PC-3 (cell line): Measurements from ENCODE around the gene THRB. TPM values are rescaled to one million over a fixed set of nuclear protein-coding genes. Genes with fewer than 3 reads are reported as not detected.

Experiments used
- ATAC-seq: fragments of 200-7000 bp; cut with Tn5 transposase; 2 replicates; pipeline ENCODE4 v1.9.1; 2020; ENCODE audit warnings: mild to moderate bottlenecking, moderate library complexity
- BruUV-seq: library from RNA; stranded (reverse); fragments of 400-500 nt; replicated peaks from 2 replicates; lab custom pipeline; 2021; lab: Mats Ljungman, UMichigan
- CTCF ChIA-PET: fragments of 300-600 bp; sonication (Branson Sonifier 250); formaldehyde crosslinking; loops from one replicate; lab custom pipeline; 2022; ENCODE audit warnings: antibody characterized with exemption; lab: Charles Lee
- POLR2A ChIA-PET: fragments of 300-600 bp; sonication (Branson Sonifier 250); formaldehyde crosslinking; loops from one replicate; lab custom pipeline; 2022; ENCODE audit warnings: antibody characterized with exemption; ENCODE audit not compliant: unreplicated experiment; lab: Charles Lee
- DNase-seq: peaks from one replicate; pipeline ENCODE4 v3.0.0-alpha.2; 2015
- H2AFZ ChIP-seq: fragments of 300-600 bp; sonication (generic); 2 replicates; pipeline ENCODE4 v1.6.0; 2016; ENCODE audit warnings: antibody characterized with exemption, low read length
- H3F3A ChIP-seq: fragments of 300-600 bp; sonication (generic); one replicate; pipeline ENCODE4 v1.6.0; 2017; ENCODE audit warnings: antibody characterized with exemption, low read length, control low read depth, mild to moderate bottlenecking; ENCODE audit not compliant: unreplicated experiment
- H3K27ac ChIP-seq: fragments of 300-600 bp; sonication (generic); 2 replicates; pipeline ENCODE4 v1.5.1; 2016; ENCODE audit warnings: mild to moderate bottlenecking, low read length
- H3K27me3 ChIP-seq: fragments of 300-600 bp; sonication (generic); 2 replicates; pipeline ENCODE4 v1.6.1; 2016; ENCODE audit warnings: low read length, mixed read lengths
- H3K36me3 ChIP-seq: fragments of 300-600 bp; sonication (generic); 2 replicates; pipeline ENCODE4 v1.6.1; 2016; ENCODE audit warnings: low read depth, mixed run types, low read length, mixed read lengths
- H3K4me1 ChIP-seq: fragments of 300-600 bp; sonication (generic); 2 replicates; pipeline ENCODE4 v1.5.1; 2016; ENCODE audit warnings: low read length; ENCODE audit not compliant: insufficient read depth
- H3K4me2 ChIP-seq: fragments of 300-600 bp; sonication (generic); 2 replicates; pipeline ENCODE4 v1.6.0; 2016; ENCODE audit warnings: low read length
- H3K4me3 ChIP-seq: fragments of 300-600 bp; sonication (generic); 2 replicates; pipeline ENCODE4 v1.5.1; 2016; ENCODE audit warnings: mild to moderate bottlenecking, low read length, mixed read lengths
- H3K79me2 ChIP-seq: fragments of 300-600 bp; sonication (generic); 2 replicates; pipeline ENCODE4 v1.6.1; 2017; ENCODE audit warnings: low read length, mixed read lengths
- H3K9ac ChIP-seq: fragments of 300-600 bp; sonication (generic); 2 replicates; pipeline ENCODE4 v1.6.0; 2016; ENCODE audit warnings: mild to moderate bottlenecking, low read length
- H3K9me2 ChIP-seq: fragments of 300-600 bp; sonication (generic); replicated peaks from 2 replicates; pipeline ENCODE4 v1.6.1; 2016; ENCODE audit warnings: mixed run types, low read length, mixed read lengths
- H3K9me3 ChIP-seq: fragments of 300-600 bp; sonication (generic); 2 replicates; pipeline ENCODE4 v1.6.1; 2016; ENCODE audit warnings: low read length, mixed read lengths
- H4K20me1 ChIP-seq: fragments of 300-600 bp; sonication (generic); 2 replicates; pipeline ENCODE4 v1.6.1; 2016; ENCODE audit warnings: low read length, mixed read lengths
- EZH2 ChIP-seq: fragments of 300-600 bp; sonication (generic); IDR thresholded peaks from one replicate; pipeline ENCODE4 v1.6.1; 2017; ENCODE audit warnings: antibody characterized with exemption, mild to moderate bottlenecking, low read length; ENCODE audit not compliant: unreplicated experiment
- EZH2phosphoT487 ChIP-seq: fragments of 300-600 bp; sonication (generic); IDR thresholded peaks from 2 replicates; pipeline ENCODE4 v1.6.1; 2018; ENCODE audit warnings: mild to moderate bottlenecking, antibody characterized with exemption, low read length, borderline replicate concordance
- intact Hi-C: fragments of 100-400 bp; cut with micrococcal nuclease; formaldehyde crosslinking; loops from 2 replicates; pipeline ENCODE4 v1.9.0; 2023
- total RNA-seq: library from RNA; depleted of rRNA; stranded (reverse); fragments of >200 nt; gene quantifications from 2 replicates; pipeline ENCODE4 v1.2.3, GENCODE V29; 2014
- TF ChIP-seq, protein P1 (sequence below): fragments of 300-600 bp; sonication (generic); conservative IDR thresholded peaks from 2 replicates; pipeline ENCODE4 v1.5.1; 2017; ENCODE audit warnings: antibody characterized with exemption, low read depth, mild to moderate bottlenecking, low read length

THRB gene
- total RNA-seq, 1 experiment from 2014 or later: 9.7 TPM

DNA sequence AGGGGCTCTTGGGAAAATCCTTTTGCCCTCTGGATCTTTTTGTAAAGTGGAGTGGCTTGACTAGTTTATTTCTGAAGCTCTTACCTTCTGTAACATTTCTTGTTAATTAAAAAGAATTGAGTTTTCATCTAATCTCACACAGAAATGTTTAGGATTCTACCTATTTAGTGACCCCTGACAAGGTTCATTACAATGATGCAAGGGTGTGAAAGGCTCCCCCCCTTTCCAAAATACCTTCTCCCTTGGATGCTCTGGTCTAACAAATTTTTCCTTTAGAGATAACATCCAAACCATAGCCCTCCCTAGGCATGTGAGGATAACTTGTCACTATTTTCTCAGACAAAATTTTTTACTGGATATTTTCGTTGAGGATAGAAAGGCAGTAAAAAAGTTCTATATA lies 223.9 kb downstream of the THRB start:
- no peak for ATAC-seq
- Histone ChIP-seq H3K4me1 (peaks cover 32% of the 10 kb centered on the region), H4K20me1 (no peaks in the 10 kb centered on the region), H3K9me3 (no peaks in the 10 kb centered on the region), H3K9ac (no peak overlapping the region), H3K9me2 (no peaks in the 10 kb centered on the region), H3F3A (no peaks in the 10 kb centered on the region), H3K79me2 (no peaks in the 10 kb centered on the region), H3K4me2 (no peak overlapping the region), H3K27ac (no peak overlapping the region), H3K4me3 (no peak overlapping the region), H3K36me3 (no peaks in the 10 kb centered on the region), H2AFZ (no peak overlapping the region), H3K27me3 (no peaks in the 10 kb centered on the region)
- intact Hi-C loops: loop anchor here (5.0 kb wide), 1 partner anchor 327 kb away; no protein-coding TSS in a partner anchor
- DNase-seq: no peak
- CTCF ChIA-PET: no interaction called here
- BruUV-seq: no TSS peak
- TF ChIP-seq, protein P1, sequence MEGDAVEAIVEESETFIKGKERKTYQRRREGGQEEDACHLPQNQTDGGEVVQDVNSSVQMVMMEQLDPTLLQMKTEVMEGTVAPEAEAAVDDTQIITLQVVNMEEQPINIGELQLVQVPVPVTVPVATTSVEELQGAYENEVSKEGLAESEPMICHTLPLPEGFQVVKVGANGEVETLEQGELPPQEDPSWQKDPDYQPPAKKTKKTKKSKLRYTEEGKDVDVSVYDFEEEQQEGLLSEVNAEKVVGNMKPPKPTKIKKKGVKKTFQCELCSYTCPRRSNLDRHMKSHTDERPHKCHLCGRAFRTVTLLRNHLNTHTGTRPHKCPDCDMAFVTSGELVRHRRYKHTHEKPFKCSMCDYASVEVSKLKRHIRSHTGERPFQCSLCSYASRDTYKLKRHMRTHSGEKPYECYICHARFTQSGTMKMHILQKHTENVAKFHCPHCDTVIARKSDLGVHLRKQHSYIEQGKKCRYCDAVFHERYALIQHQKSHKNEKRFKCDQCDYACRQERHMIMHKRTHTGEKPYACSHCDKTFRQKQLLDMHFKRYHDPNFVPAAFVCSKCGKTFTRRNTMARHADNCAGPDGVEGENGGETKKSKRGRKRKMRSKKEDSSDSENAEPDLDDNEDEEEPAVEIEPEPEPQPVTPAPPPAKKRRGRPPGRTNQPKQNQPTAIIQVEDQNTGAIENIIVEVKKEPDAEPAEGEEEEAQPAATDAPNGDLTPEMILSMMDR: no peak
- TF ChIP-seq EZH2phosphoT487 (no peak), EZH2 (no peak)
- POLR2A ChIA-PET: interaction anchor here (0.6 to 0.7 kb wide), 3 partner anchors 348 to 358 kb away, joined by 3 to 5 read pairs (median 4); partner anchors contain the start of genes NKIRAS1 and RPL15

DNA sequence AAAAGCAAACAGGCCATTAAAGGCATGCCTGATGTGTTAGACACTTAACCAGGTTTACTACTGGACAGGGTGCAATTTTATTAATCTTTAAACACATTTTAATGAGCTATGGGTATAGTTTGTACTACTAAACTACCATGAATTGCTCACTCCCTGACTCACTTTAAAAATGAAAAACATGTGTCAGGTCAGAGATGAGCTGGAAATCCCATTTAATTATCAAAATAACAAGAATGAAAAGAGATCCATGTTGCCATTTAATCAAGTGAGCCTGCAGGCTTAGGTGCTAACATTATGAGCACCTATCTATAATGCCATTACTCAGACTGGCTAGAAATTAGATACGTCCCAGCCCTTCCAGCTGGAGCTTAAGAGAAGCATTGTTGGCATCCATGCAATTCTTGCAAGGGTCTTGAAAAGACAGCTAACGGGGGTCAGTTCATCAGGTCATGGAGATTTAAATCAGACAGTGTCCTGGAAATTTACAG lies 224.4 kb downstream of the THRB start:
- intact Hi-C loops: loop anchor here (5.0 kb wide), 1 partner anchor 327 kb away; no protein-coding TSS in a partner anchor
- POLR2A ChIA-PET: interaction anchor here (0.6 to 0.7 kb wide), 4 partner anchors 53 to 358 kb away, joined by 3 to 9 read pairs (median 4); partner anchors contain the start of genes NKIRAS1 and RPL15
- no peaks in the 10 kb centered on the region for H4K20me1 ChIP-seq

More for the DNA sequence above, 224.4 kb downstream of the THRB start:
- Histone ChIP-seq H3K79me2 (no peaks in the 10 kb centered on the region), H3K4me1 (peaks cover 32% of the 10 kb centered on the region), H2AFZ (no peak overlapping the region), H3K27ac (no peak overlapping the region), H3K9ac (no peak overlapping the region), H3K9me2 (no peaks in the 10 kb centered on the region), H3K27me3 (no peaks in the 10 kb centered on the region), H3K9me3 (no peaks in the 10 kb centered on the region), H3K4me3 (no peak overlapping the region), H3F3A (no peaks in the 10 kb centered on the region), H3K36me3 (no peaks in the 10 kb centered on the region), H3K4me2 (no peak overlapping the region)
- no peak for TF ChIP-seq EZH2phosphoT487
- TF ChIP-seq, protein P1: no peak
- no peak for TF ChIP-seq EZH2
- CTCF ChIA-PET: no interaction called here
- BruUV-seq: no TSS peak
- DNase-seq (no peak), ATAC-seq (no peak)
